ENCODE results near the gene ZCWPW1. TPM values are rescaled to one million over a fixed set of nuclear protein-coding genes. Genes with fewer than 3 reads are reported as not detected.

The ZCWPW1 gene
- total RNA-seq, 1 experiment from 2014 or later = 0.45 TPM

- BruUV-seq (replicated peaks) = no TSS peak
- TF ChIP-seq CTCF (conservative IDR thresholded peaks at IDR 0.05; ENCODE audit: low read depth, low read length) (no peak), EZH2 (IDR thresholded peaks at IDR 0.05; ENCODE audit: borderline replicate concordance, low read depth, low read length, poor library complexity, severe bottlenecking) (no peak)
- Histone ChIP-seq H3K36me3 (ENCODE audit: insufficient read depth, low read length, poor library complexity, severe bottlenecking) (no peaks in the 10 kb centered on the region), H3K4me1 (ENCODE audit: insufficient read depth, low read length, poor library complexity, severe bottlenecking) (no peaks in the 10 kb centered on the region), H3K9me3 (ENCODE audit: low read depth, low read length, poor library complexity, severe bottlenecking) (no peaks in the 10 kb centered on the region), H3K4me3 (ENCODE audit: low read depth, low read length, poor library complexity, severe bottlenecking) (no peak overlapping the region), H3K27me3 (replicated peaks; ENCODE audit: insufficient read depth, low read depth, low read length, poor library complexity) (peaks cover 7% of the 10 kb centered on the region), H3K27ac (ENCODE audit: low read depth, low read length, poor library complexity, severe bottlenecking) (no peak overlapping the region)
- CTCF ChIA-PET = no interaction called here
- POLR2A ChIA-PET (ENCODE audit: low non-redundant PET) = no interaction called here
- no peak for DNase-seq (ENCODE audit: low spot score)
- intact Hi-C loops (cut with micrococcal nuclease; ENCODE audit: unreplicated experiment) = no loop called here
Observed at GRCh38 chr7:100413889-100414288, 14.6 kb downstream of the ZCWPW1 start.

DNA sequence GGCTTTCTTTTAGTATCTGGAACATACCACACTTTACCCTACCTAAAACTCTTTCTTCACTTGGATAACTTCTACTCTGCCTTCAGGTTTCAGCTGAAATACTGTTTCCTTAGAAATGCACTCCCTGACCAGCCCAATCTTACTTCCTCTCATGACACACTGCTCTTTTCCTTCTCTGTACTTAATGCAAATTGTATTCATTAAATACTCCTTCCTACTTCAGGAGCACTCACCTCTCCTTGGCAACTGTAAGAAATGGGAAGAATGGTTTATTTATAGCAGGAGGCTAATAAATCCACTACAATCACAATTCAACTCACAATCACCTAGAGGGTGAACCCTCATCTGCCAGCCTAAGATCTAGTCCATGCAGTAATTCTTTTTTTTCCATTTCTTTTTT is 15.2 kb downstream of the ZCWPW1 start:
- ChIA-PET CTCF (no interaction called here), POLR2A (ENCODE audit: low non-redundant PET) (no interaction called here)
- Histone ChIP-seq H3K9me3 (ENCODE audit: low read depth, low read length, poor library complexity, severe bottlenecking) (no peaks in the 10 kb centered on the region), H3K27me3 (replicated peaks; ENCODE audit: insufficient read depth, low read depth, low read length, poor library complexity) (peaks cover 9% of the 10 kb centered on the region), H3K4me1 (ENCODE audit: insufficient read depth, low read length, poor library complexity, severe bottlenecking) (no peaks in the 10 kb centered on the region), H3K36me3 (ENCODE audit: insufficient read depth, low read length, poor library complexity, severe bottlenecking) (no peaks in the 10 kb centered on the region), H3K27ac (ENCODE audit: low read depth, low read length, poor library complexity, severe bottlenecking) (no peak overlapping the region), H3K4me3 (ENCODE audit: low read depth, low read length, poor library complexity, severe bottlenecking) (no peak overlapping the region)
- BruUV-seq (replicated peaks) = no TSS peak
- intact Hi-C loops (cut with micrococcal nuclease; ENCODE audit: unreplicated experiment) = no loop called here
- no peak for DNase-seq (ENCODE audit: low spot score)
- TF ChIP-seq CTCF (conservative IDR thresholded peaks at IDR 0.05; ENCODE audit: low read depth, low read length) = no peak
- no peak for TF ChIP-seq EZH2 (IDR thresholded peaks at IDR 0.05; ENCODE audit: borderline replicate concordance, low read depth, low read length, poor library complexity, severe bottlenecking)

DNA sequence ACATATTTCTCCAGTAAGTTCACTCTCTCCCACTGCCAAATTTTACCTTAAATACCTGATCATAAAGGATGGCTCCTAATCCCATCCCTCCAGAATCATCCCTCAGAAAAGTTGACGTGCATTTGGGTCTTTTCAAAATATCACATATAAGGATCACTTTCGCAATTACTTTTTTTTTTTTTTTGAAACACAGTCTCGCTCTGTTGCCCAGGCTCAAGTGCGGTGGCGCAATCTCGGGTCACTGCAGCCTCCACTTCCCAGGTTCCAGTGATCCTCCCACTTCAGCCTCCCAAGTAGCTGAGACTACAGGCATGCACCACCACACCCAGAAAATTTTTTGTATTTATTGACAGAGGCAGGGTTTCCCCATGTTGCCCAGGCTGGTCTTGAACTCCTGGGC is 17.4 kb downstream of the ZCWPW1 start:
- Histone ChIP-seq H3K4me3 (ENCODE audit: low read depth, low read length, poor library complexity, severe bottlenecking) (no peak overlapping the region), H3K36me3 (ENCODE audit: insufficient read depth, low read length, poor library complexity, severe bottlenecking) (no peaks in the 10 kb centered on the region), H3K4me1 (ENCODE audit: insufficient read depth, low read length, poor library complexity, severe bottlenecking) (no peaks in the 10 kb centered on the region), H3K27ac (ENCODE audit: low read depth, low read length, poor library complexity, severe bottlenecking) (no peak overlapping the region), H3K27me3 (replicated peaks; ENCODE audit: insufficient read depth, low read depth, low read length, poor library complexity) (peaks cover 9% of the 10 kb centered on the region), H3K9me3 (ENCODE audit: low read depth, low read length, poor library complexity, severe bottlenecking) (no peaks in the 10 kb centered on the region)
- no peak for TF ChIP-seq CTCF (conservative IDR thresholded peaks at IDR 0.05; ENCODE audit: low read depth, low read length)
- TF ChIP-seq EZH2 (IDR thresholded peaks at IDR 0.05; ENCODE audit: borderline replicate concordance, low read depth, low read length, poor library complexity, severe bottlenecking) = no peak
- ChIA-PET POLR2A (ENCODE audit: low non-redundant PET) (no interaction called here), CTCF (no interaction called here)
- no TSS peak for BruUV-seq (replicated peaks)
- no peak for DNase-seq (ENCODE audit: low spot score)
- intact Hi-C loops (cut with micrococcal nuclease; ENCODE audit: unreplicated experiment) = no loop called here

Data from A673 (cell line).